Adrenal gland (tissue), 5 donors: Measurements from ENCODE around the gene CRYBG2.
"Not testable (repeated sequence)": the region's sequence is repeated elsewhere in the genome, so short reads cannot be mapped to it uniquely, and the experiment has no call there.

Experiments used
- CTCF ChIP-seq, 6 experiments: fragments of 450-650 bp in 4 of 6; fragments of 200-600 bp in 2 of 6; sonication (generic) in 1 of 6; IDR thresholded peaks; 1 replicate in 5 of 6; 2 replicates in 1 of 6; pipeline versions ENCODE4 v1.5.1 to v1.8.0; 2016 to 2021; ENCODE audit warnings: antibody characterized with exemption in 6 of 6, mild to moderate bottlenecking in 2 of 6, moderate library complexity in 1 of 6
- POLR2A ChIP-seq, 2 donors: fragments of 450-650 bp; IDR thresholded peaks; one replicate each; pipeline ENCODE4 v1.6.1; 2017; ENCODE audit warnings: antibody characterized with exemption in 2 of 2, mild to moderate bottlenecking in 2 of 2, moderate library complexity in 1 of 2
- donor health status: DM: no; HTN: no; CAD: no.

- TF ChIP-seq POLR2A, CTCF (IDR thresholded peaks at IDR 0.05): not testable (repeated sequence)
These were observed 31.1 kb upstream of the CRYBG2 start for GRCh38 chr1:26385063-26385462.
